SU-DHL-6 (cell line): Measurements from ENCODE around the gene MRFAP1L1.

Experiments used
- CTCF ChIP-seq: fragments of 200-600 bp; sonication (generic); IDR thresholded peaks from one replicate; pipeline ENCODE4 v1.5.1; 2017; ENCODE audit warnings: antibody characterized with exemption, mild to moderate bottlenecking, low read length, moderate library complexity; ENCODE audit not compliant: insufficient read depth, poor library complexity, severe bottlenecking
- EZH2phosphoT487 ChIP-seq: fragments of 200-600 bp; sonication (generic), shearing (Covaris generic); conservative IDR thresholded peaks from 2 replicates; pipeline ENCODE4 v1.6.1; 2018; ENCODE audit warnings: mild to moderate bottlenecking, antibody characterized with exemption, low read length, moderate library complexity, mixed read lengths

GRCh38 chr4:6748286-6748685 lies 38.6 kb upstream of the MRFAP1L1 start:
- TF ChIP-seq CTCF, result no peak
- TF ChIP-seq EZH2phosphoT487, result no peak
